ENCODE data around the gene NUBPL. TPM values are rescaled to one million over a fixed set of nuclear protein-coding genes. Genes with fewer than 3 reads are reported as not detected.

The NUBPL gene
- total RNA-seq, 1 donor: 10.5 TPM

DNA sequence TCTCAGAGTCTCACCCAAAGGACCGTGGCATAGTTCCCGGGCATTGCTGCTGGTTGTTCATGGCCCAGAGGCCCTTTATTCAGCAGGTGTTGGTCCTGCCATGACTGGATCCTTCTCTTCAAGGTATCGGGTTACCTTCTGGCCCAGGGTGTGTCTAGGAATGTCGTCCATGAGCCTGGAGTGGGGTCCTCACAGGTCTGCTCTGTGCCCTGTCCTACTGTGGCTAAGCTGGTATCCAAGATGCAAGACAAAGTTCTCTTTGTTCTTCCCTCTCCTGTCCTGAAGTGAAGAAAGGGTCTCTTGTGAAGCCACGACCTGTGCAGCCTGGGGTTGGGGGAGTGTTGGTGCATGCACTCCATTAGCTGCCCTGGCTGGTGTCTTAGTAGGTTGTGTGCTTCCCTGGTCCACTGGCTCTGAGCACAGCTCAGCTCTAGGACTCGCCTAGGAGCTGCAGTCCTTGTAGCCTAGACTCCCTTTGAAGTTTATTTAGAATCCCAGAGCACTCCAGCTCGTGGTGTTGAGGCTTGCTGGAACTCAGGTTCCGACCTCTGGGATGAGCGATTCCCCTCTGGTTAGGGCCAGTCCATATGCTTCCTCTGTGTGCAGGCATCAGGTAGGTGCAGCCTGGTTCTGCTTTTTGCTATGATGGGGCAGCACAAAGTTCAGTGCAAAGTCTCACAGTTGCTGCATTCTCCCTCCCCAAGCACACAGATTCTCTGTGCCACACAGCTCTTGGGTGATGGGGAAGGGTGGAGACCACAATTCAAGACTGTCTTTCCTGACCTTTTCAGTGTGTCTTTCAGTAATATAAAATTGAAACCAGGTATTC is 117.4 kb downstream of the NUBPL start:
- no peak for DNase-seq (ENCODE audit: low read depth)
- TF ChIP-seq, protein P1, sequence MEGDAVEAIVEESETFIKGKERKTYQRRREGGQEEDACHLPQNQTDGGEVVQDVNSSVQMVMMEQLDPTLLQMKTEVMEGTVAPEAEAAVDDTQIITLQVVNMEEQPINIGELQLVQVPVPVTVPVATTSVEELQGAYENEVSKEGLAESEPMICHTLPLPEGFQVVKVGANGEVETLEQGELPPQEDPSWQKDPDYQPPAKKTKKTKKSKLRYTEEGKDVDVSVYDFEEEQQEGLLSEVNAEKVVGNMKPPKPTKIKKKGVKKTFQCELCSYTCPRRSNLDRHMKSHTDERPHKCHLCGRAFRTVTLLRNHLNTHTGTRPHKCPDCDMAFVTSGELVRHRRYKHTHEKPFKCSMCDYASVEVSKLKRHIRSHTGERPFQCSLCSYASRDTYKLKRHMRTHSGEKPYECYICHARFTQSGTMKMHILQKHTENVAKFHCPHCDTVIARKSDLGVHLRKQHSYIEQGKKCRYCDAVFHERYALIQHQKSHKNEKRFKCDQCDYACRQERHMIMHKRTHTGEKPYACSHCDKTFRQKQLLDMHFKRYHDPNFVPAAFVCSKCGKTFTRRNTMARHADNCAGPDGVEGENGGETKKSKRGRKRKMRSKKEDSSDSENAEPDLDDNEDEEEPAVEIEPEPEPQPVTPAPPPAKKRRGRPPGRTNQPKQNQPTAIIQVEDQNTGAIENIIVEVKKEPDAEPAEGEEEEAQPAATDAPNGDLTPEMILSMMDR (IDR thresholded peaks at IDR 0.05; ENCODE audit: insufficient read depth, low read length): no peak

DNA sequence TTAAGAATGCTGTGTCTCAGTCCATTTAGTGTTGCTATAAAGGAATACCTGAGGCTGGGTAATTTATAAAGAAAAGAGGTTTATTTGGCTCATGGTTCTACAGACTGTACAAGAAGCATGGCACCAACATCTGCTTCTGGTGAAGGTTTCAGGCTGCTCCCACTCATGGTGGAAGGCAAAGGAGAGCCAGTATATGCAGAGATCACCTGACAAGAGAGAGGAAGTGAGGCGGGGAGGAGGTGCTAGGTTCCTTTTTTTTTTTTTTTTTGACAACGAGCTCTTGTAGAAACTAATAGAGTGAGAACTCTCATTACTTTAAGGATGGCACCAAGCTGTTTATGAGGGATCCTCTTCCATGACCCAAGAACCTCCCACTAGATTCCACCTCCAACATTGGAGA is 121.6 kb downstream of the NUBPL start:
- H3K4me3 ChIP-seq (ENCODE audit: low read depth, low read length): no peak overlapping the region
- TF ChIP-seq, protein P1 (IDR thresholded peaks at IDR 0.05; ENCODE audit: insufficient read depth, low read length): no peak
- DNase-seq (ENCODE audit: low read depth): no peak

More for the DNA sequence above, 117.4 kb downstream of the NUBPL start:
- no peak overlapping the region for H3K4me3 ChIP-seq (ENCODE audit: low read depth, low read length)

DNA sequence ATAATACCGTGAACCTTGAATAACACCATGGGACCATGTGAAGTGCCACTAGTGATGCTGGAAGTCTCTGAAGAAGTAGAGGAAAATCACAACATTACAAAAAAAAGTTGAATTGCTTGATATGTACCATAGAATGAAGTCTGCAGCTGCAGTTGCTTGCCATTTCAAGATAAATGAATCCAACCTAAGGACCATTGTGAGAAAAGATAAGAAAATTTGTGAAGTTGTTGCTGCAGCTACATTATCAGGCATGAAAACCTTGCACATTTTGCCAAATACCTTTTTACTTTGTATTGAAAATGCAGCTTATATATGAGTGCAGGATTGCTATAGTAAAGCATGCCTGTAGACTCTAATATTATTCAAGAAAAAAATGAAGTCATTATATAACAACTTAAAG is 126.5 kb downstream of the NUBPL start:
- no peak for DNase-seq (ENCODE audit: low read depth)
- H3K4me3 ChIP-seq (ENCODE audit: low read depth, low read length): no peak overlapping the region
- TF ChIP-seq, protein P1 (IDR thresholded peaks at IDR 0.05; ENCODE audit: insufficient read depth, low read length): no peak

DNA sequence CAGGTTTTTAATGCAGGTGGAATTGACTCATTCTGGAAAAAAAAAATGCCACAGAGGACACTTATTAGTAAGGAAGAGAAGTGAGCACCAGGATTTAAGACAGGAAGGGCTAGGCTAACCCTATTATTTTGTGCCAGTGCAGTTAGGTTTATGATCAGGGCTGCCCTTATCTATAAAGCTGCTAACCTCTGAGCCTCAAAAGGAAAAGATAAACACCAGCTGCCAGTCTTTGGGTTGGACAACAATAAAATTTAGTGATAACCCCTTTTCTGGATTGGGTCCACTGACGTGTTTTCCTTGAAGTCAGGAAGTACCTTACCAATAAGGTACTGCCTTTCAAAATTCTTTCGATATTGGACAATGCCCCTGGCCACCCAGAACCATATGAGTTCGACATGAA is 128.9 kb downstream of the NUBPL start:
- TF ChIP-seq, protein P1 (IDR thresholded peaks at IDR 0.05; ENCODE audit: insufficient read depth, low read length): no peak
- no peak for DNase-seq (ENCODE audit: low read depth)
- H3K4me3 ChIP-seq (ENCODE audit: low read depth, low read length): no peak overlapping the region

DNA sequence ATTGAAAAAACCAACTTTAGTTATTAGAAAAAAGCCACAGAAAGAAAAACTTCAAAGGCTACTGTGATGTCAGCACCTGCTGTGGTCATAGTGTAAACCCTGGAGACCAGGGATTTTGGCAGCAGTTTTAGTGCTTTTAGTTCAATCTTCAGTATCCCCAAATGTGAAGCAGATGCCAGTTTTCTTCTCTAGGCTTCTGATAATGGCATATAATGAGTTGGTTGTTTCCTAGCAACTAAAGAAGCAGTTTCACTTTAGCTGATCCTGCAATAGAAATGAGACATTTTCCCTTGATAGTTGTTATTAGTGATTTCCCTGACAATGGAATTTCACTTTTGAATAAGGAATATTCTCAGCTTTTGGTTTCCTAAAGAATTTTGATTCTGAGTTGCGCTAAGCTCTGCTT is 131.2 kb downstream of the NUBPL start:
- no peak overlapping the region for H3K4me3 ChIP-seq (ENCODE audit: low read depth, low read length)
- peak; percentile 46 for DNase-seq (ENCODE audit: low read depth)
- TF ChIP-seq, protein P1 (IDR thresholded peaks at IDR 0.05; ENCODE audit: insufficient read depth, low read length): no peak

DNA sequence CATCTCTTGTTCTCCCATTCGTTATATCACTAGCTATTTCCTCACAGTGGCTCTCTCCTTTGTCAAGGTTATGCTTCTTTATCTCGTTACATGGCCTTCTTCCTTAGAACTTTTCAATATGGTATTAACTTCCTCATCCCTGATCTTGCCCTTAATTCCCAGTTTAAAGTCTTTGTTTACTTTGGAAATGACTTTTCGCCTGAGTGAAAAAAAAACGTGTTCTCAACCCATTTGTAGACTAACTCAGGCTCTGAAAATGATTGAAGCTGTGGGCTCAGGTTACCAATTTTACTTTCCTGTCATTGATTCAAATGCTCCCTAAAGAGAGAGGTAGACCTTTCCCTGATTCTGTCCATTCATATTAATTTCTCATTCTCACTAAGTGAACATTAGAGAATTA is 135.2 kb downstream of the NUBPL start:
- no peak overlapping the region for H3K4me3 ChIP-seq (ENCODE audit: low read depth, low read length)
- no peak for DNase-seq (ENCODE audit: low read depth)
- TF ChIP-seq, protein P1 (IDR thresholded peaks at IDR 0.05; ENCODE audit: insufficient read depth, low read length): no peak

Measured in fibroblast of the aortic adventitia (primary cell).